HG02840 (cell line): ENCODE measurements around the gene FBXO10.

Experiments used
- ATAC-seq: cut with Tn5 transposase; IDR thresholded peaks from one replicate; pipeline ENCODE4 v1.9.1; 2021; ENCODE audit warnings: mild to moderate bottlenecking, moderate library complexity, moderate number of reproducible peaks; ENCODE audit not compliant: unreplicated experiment, low FRiP score

Gene FBXO10

DNA sequence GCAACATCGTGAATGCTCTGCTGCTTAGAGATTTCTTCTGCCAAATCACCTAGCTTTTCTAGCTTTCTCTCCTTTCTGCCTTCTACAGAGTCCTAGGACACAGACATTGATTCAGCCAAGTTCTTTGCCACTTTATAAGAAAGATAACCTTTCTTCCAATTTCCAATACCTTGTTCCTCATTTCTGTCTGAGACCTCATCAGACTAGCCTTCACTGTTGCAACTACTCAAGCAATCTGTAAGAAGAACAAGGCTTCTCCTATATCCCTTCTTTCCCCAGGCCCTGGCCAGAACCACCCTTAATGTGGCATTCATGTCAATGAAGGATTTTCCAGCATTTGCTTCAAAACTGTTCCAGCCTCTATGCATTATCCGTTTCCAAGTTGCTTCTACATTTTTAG lies 24.3 kb downstream of the FBXO10 start:
- ATAC-seq = no peak

DNA sequence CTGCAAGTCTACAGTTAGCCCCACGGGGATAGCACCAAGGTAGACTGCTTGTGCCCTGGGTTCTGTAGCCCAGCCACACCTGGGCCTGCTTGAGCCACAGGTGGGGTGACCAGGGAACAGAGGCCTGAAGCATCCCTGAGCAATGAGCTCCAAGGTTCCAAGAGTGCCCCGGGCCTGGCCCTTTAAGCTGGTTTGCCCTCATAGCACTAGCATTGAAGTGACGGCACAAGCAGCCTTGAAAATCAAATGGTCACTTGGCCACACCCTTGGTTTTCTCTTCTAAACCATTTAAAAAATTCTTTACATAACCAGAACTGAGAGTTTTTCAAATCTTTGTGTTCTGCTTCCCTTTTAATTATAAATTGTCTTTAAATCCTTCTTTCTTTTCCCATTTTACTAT lies 24.7 kb downstream of the FBXO10 start:
- no peak for ATAC-seq

DNA sequence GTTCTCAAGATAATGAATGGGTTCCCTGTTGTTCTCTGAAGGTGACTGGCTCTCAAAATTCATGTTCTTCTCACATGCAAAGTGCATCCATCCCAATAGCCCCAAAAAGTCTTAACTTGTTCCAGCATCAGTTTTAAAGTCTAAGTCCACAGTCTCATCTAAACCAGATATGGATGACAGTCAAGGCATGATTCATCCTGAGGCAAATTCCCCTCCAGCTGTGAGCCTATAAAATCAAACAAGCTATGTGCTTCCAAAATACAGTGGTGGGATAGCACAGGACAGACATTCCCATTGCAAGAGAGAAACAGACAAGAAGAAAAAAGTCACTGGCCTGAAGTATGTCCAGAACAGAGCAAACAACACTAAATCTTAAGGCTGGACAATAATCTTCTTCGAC lies 25.4 kb downstream of the FBXO10 start:
- ATAC-seq = no peak

- ATAC-seq = no peak
Observed at GRCh38 chr9:37549527-37549926, 26.7 kb downstream of the FBXO10 start.

DNA sequence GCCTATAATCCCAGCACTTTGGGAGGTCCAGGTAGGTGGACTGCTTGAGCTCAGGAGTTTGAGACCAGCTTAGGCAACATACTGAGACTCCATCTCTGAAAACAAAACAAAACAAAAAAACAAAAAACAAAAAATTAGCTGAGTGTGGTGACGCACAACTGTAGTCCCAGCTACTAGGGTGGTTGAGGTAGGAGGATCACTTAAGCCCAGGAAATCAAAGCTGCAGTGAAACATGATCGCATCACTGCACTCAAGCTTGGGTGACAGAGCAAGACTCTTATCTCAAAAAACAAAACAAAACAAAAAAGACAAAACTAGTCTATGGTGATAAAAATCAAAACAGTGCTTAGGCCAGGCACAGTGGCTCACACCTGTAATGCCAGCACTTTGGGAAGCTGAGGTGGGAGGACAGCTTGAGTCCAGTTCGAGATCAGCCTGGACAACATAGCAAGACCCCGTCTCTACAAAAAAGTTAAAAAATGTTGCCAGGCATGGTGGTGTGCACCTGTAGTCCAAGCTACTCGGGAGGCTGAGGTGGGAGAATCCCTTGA lies 28.8 kb downstream of the FBXO10 start:
- ATAC-seq = no peak

DNA sequence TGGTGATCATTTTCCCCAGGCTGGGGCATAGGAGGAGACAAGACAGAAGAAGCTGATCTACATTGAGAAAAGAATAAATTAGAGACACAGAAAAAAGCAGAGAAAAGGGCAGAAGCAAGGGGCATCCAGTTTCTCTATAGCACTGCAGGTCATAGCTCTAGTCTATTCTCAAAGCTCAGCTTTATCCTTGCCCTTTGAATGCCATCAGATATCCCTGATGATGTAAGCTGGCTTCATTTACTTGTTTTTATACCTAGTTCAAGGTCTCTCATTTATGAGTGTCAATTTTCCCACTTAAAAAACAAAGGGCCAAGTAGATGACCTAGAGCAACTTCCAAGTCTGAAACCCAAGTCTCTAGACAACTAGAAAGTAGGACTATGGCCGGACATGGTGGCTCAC lies 32.7 kb downstream of the FBXO10 start:
- no peak for ATAC-seq

- no peak for ATAC-seq
Observed at GRCh38 chr9:37542895-37543294, 33.3 kb downstream of the FBXO10 start.

- ATAC-seq = no peak
Observed at GRCh38 chr9:37542488-37542887, 33.7 kb downstream of the FBXO10 start.

- ATAC-seq = no peak
Observed at GRCh38 chr9:37541465-37541864, 34.7 kb downstream of the FBXO10 start.

GRCh38 chr9:37540634-37541033 lies 35.5 kb downstream of the FBXO10 start:
- no peak for ATAC-seq

GRCh38 chr9:37539634-37540033 lies 36.5 kb downstream of the FBXO10 start:
- ATAC-seq = no peak

- no peak for ATAC-seq
Observed at GRCh38 chr9:37538099-37538498, 38.1 kb downstream of the FBXO10 start.

DNA sequence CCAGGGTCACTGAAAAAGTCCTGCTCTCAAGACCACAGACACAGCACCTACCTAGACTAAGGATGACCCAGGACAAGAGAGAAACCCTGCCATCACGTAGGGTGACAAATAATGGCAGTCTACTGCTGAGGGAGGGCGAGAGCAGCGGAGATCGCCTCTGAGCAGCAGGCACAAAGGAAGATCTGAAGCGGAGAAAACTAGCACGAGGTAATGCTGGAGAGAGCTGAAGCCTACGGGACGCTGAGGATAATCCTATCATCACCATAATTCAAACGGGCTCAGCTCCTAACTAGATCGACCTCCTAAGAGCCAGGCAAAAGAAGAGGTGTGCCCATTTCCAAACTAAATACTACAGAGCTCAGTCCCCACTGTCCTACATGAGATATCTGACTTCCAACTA lies 41.3 kb downstream of the FBXO10 start:
- ATAC-seq = no peak

GRCh38 chr9:37534412-37534811 lies 41.8 kb downstream of the FBXO10 start:
- ATAC-seq = no peak

GRCh38 chr9:37531699-37532098 lies 44.5 kb downstream of the FBXO10 start:
- ATAC-seq = peak; percentile 68

GRCh38 chr9:37528652-37529471 lies 47.3 kb downstream of the FBXO10 start:
- ATAC-seq = no peak

GRCh38 chr9:37523916-37524315 lies 52.3 kb downstream of the FBXO10 start:
- no peak for ATAC-seq

DNA sequence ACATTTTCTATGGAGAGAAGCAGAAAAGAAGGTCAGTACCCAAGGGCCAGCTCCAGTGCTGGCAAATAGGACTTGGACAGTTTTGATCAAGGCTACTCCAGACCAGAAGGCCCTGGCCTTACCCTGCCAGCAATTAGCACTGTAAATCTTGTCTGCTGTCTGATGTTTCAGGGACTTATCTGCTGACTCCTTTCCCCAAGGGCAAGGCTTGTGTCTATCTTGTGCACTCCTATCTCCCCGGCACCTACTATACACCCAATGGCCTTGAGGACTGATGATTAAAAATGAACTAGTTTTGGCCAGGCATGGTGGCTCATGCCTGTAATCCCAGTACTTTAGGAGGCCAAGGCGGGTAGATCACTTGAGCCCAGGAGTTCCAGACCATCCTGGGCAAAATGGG lies 53.2 kb downstream of the FBXO10 start:
- ATAC-seq = no peak

- ATAC-seq = no peak
Observed at GRCh38 chr9:37521111-37521510, 55.1 kb downstream of the FBXO10 start.

- no peak for ATAC-seq
Observed at GRCh38 chr9:37520641-37521040, 55.5 kb downstream of the FBXO10 start.

- ATAC-seq = no peak
Observed at GRCh38 chr9:37517923-37518322, 58.3 kb downstream of the FBXO10 start.

- ATAC-seq = no peak
Observed at GRCh38 chr9:37515620-37516258, 60.4 kb downstream of the FBXO10 start.
